Posterior vena cava (tissue), 2 donors: ENCODE data around the gene DHX38. TPM values are rescaled to one million over a fixed set of nuclear protein-coding genes. Genes with fewer than 3 reads are reported as not detected.

Experiments used
- DNase-seq: peaks from one replicate; pipeline ENCODE4 v3.0.0-alpha.2; 2020; ENCODE audit warnings: low spot score
- intact Hi-C, 2 donors: fragments of 100-400 bp; cut with DNase I; formaldehyde crosslinking; loops; one replicate each; pipeline versions ENCODE4 v1.14.1 to v1.14.2; 2022 to 2023
- total RNA-seq, 2 donors: library from RNA; stranded (reverse); fragmentation: NEBNext Ultra II Directional; extraction: Animal tissue kit (Norgen Biotek cat#: 25700); gene quantifications; one replicate each; pipeline ENCODE4 v1.2.1, GENCODE V29; 2021
- donor health status: DM: yes; HTN: yes; CAD: no.
- donor health status: DM: yes; HTN: yes; CAD: no.

DHX38 gene
- total RNA-seq, 2 donors from 2014 or later: 44.3 to 50.8 TPM

DNA sequence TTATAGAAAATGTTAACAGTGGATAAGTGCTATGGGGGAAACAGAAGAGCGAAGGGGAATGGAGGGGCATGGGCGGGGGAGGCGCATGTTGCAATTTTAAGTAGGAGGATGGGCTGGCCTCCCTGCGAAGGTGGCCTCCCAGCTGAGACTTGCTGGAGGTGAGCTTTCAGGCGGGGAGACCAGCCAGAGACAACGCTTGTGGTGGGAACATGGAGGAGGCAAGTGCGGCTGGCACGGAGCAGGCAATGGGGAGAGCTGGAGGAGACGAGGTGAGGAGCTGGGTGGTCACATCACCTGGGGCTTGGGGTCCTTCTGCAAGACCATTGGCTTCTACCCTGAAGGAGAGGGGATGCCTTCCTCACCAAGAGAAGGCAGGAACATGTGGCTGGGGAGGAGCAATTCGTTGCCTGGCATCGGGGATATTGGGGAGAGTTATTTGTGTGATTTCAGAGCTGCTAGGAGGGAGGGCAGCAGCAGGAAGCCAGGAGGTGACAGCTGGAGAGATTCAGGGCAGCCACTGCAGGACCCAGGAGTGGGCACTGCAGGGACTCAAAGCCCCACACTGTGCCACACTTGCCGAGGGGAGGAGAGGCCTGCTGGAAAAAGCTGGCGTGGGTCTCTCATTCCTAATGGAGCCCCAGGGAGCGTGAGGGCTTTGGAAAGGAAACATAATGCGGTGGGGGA lies 43.9 kb downstream of the DHX38 start:
- intact Hi-C loops: no loop called here
- no peak for DNase-seq

DNA sequence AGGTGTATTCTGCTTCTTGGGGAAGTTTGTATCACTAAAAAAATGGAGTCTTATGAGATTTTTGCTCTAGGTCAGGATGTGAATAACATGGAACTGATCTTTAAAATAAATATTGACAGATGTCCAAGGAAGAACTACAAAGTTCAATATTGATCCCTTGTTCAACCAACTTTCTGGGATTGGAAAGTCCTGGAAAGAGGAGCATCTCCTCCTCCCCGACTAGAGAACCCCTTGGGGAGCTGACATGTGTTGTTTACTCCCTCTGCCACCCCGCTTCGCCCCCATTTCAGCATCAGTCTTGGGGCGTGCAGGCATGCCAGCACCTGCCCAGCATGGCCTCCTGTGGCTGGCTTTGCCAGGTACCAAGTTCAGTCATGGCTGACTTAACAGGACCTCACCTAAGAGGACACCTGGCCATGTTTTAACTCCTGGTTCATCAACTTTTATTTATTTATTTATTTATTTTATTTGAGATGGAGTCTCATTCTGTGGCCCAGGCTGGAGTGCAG lies 44.5 kb downstream of the DHX38 start:
- no peak for DNase-seq
- intact Hi-C loops: no loop called here

DNA sequence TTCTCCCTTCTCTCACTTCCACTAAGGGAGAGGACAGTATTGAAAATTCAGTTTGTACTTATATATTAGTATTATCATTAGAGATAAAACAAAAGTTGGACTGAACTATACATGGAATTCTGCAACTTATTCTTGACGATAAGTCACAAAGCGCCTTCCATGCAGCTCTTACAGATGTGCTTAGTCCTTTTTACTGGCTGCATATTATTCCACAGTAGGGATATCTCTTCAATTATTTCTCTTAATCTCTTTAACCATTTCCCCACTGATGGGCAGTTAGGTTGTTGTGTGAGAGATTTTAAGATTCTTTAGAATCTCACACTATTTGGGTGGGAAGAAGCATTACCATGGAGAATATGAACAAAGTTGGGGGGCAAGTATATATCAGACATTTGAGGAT lies 46.3 kb downstream of the DHX38 start:
- DNase-seq: no peak
- intact Hi-C loops: no loop called here

DNA sequence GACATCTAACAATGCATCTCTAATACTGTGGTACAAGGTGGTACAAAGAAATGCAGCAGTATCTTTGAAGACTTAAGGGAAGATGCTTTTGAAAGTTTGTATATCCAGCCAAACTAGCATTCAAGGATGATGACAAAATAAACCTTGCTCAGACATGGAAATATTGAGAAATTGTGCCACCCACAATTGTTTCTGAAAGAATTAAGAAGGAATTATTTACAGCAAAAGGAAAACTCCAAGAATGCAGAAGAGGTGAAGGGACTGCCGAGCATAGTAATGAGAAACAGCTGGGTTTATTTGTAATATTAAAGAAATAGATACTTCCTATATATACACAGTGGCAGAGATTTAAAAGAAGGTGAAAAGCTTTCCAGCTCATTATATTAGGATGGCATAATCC lies 48.8 kb downstream of the DHX38 start:
- DNase-seq: no peak
- intact Hi-C loops: no loop called here

DNA sequence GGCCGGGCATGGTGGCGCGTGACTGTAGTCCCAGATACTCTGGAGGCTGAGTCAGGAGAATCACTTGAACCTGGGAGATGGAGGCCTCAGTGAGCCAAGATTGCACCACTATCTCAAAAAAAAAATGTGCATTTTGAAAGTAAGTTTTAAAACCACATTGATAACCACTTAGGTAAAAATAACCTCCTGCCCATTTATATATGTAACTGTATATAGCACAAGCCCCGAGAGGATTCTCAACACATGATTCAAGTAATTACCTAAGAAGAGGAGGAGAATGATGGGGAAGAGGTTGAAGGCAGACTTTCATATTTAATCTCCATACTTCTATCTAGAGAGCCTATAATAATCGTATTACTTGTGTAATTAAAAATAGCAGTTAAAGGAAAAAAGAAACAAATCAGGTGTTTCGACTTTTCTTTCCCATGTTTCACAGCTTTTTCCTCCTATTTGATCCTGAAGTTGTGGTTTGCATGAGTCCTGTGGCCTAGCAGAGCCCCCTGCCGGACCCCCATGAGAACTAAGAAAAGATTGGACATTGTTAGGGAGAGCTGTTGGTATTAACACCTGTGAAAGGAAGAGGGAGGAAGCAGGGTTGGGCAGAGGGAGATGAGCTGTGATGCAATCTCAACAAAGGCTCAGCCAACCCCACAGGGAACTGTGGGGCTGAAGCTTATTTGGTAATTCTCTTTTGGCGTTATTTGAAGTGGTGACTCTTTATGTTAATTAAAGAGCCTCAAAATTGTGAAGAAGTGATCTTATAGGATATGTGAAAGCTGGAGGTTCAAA lies 56.2 kb downstream of the DHX38 start:
- intact Hi-C loops: no loop called here
- DNase-seq: no peak

DNA sequence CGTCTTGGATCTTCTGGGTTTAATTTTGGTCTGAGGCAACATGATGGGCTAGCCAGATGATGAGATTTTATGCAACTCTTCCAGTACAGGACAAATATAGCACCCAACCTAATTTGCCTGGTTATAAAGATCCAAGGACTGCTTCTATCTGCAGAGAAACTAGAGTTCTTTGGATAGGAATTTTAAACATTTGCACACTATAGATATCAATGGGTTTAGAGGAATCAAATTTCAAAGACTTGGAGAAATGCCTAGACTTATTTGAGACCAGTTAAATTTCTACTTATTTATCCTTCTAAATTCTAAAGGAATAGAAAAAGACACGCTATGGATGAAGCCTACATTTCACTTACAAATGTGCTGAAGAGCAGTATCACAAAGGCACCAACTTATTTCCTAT lies 65.7 kb downstream of the DHX38 start:
- intact Hi-C loops: no loop called here
- no peak for DNase-seq

DNA sequence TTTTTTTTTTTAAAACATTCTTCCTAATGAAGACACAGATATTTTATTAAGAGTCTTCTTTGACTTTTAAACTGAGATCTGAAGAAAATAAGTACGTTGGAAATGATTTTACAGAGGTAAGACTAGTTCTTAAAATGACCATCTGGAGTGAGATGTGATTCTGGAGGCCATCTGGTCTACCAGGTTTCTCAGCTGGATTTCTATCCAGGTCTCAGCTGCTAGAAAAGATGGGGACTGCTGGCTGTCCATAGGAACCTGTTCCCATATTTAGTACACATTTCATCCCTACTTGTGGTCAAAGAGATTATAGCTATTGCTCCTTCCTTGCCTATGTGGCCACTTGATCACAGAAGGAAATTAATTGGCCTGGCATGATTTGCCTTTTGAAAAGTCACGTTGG lies 66.2 kb downstream of the DHX38 start:
- intact Hi-C loops: no loop called here
- no peak for DNase-seq

DNA sequence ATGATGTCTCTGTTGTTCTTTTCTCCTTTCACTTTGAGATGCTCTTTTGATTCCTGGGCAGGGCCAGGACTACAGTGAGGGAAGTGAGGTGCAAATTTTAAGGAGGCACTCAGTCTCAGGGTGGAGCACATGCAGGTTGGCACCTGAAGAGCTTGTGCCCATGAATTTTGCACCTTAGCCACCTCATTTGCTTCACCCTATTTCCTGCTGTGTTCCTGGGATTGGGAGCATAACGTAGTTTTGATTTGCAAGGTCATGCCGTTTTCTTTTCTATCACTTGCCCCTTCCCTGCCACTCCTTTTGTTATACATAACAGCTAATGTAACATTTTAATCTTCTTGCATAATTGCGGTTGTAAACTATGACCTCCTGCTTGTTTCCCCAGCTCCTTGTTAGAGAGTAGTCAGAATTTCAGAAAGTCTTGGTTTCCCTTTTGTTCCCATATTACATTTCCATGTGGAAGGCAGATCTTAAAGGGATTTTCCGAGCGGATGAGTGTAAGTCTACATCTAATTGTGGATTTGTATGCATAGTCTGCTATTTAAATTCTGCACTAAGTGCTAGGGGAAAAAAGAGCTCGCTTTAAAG lies 68.6 kb downstream of the DHX38 start:
- no peak for DNase-seq
- intact Hi-C loops: no loop called here

Other genes with a start within 250 kb of the DHX38 start
- 10 to 100 TPM; 26.5 to 26.9 TPM for gene ATXN1L, start 247.9 kb upstream of the DHX38 start, total RNA-seq
- 1 to 10 TPM; 5.7 to 6.1 TPM for gene ZNF821, start 209.7 kb upstream of the DHX38 start, total RNA-seq
- gene IST1, start 198.3 kb upstream of the DHX38 start, total RNA-seq: 100 to 1,000 TPM; 105 to 117 TPM
- gene PKD1L3, start 93.4 kb upstream of the DHX38 start, total RNA-seq: under 1 TPM; 0.57 to 0.69 TPM
- 1 to 10 TPM; 7.3 to 8.0 TPM for gene DHODH, start 85.1 kb upstream of the DHX38 start, total RNA-seq
- 10 to 100 TPM in 1 of 2 donors, 1 to 10 TPM in 1; 2.6 to 19.1 TPM for gene HP, start 39.3 kb upstream of the DHX38 start, total RNA-seq
- 1 to 10 TPM in 1 of 2 donors, under 1 TPM in 1; 0.38 to 3.4 TPM for gene HPR, start 30.6 kb upstream of the DHX38 start, total RNA-seq
- gene TXNL4B, start 227 bp upstream of the DHX38 start, total RNA-seq: 10 to 100 TPM in 1 of 2 donors, 1 to 10 TPM in 1; 7.5 to 10.3 TPM
- gene PMFBP1, start 78.3 kb downstream of the DHX38 start, total RNA-seq: under 1 TPM; 0.57 to 0.60 TPM